NCI-H1417 treated with DMSO at 0.1 percent for 48 hours (cell line): Measurements from ENCODE around the gene TRIM24.

Experiments used
- DNase-seq: peaks from one replicate; lab custom pipeline; 2025; lab: John Stamatoyannopoulos, UW

Gene TRIM24

GRCh38 chr7:138538997-138539644 lies 79.1 kb downstream of the TRIM24 start:
- no peak for DNase-seq

DNA sequence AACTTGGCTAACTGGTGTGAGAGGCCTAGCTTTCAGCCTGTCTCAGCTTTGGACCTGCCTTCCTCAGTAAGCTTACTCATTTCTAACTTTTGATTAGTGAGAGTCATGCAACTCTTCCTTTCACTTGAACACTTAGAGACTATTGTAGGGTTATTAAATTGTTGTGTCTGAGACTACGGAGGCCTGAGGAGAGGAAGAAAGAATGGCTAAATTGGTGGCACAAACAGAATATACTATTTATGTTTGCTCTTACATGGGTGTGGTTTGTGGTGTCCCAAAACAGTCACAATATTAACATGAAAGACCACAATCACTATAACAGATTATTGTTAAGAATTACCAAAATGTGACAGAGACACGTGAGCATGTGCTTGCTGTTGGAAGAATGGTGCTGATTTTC lies 82.1 kb downstream of the TRIM24 start:
- no peak for DNase-seq

- no peak for DNase-seq
Observed at GRCh38 chr7:138543739-138544138, 83.7 kb downstream of the TRIM24 start.

DNA sequence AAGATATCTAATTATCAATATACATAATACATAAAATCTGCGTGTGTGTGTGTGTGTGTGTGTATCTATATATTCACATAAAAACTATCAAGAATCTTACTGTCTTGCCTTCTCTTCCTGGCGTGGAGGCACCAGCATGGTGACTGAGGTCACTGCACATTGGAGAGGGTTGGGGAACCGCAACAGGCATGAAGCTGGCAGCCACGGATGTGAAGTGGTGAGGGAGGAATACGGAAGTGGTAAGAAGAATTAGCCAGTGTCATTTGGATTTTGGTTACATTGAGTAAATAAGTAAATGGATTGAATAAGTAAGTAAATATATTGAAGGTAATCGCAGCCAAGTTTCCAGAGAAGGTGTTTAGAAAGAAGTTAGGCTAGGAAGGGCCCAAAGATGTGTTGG lies 85.1 kb downstream of the TRIM24 start:
- no peak for DNase-seq

DNA sequence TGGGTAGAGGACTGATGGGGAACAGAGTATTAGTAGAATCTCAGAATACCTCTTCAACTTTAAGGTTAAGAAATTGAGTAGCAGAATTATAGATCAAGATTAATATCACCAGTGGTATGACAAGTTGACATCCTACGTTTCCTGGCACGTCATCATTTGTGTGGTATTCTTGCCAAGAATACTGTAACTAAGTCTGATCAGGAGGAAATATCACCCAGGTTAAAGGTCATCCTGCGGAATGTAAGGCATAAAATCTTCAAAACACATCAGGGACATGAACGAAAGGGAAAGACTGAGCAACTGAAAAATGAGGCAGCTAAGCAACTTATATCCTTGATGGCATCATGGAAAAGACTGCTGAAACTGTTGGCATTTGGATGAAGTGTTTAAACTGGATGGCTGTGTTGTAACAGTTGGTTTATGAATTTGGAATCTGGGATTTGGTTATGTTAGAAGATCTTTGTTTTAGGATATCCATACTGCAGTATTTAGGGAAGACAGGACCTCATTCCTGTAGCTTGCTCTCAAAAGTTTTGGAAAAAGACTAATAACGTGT lies 86.1 kb downstream of the TRIM24 start:
- DNase-seq: no peak

GRCh38 chr7:138546829-138547228 lies 86.8 kb downstream of the TRIM24 start:
- no peak for DNase-seq

- DNase-seq: no peak
Observed at GRCh38 chr7:138549082-138549481, 89.0 kb downstream of the TRIM24 start.

- no peak for DNase-seq
Observed at GRCh38 chr7:138550337-138550736, 90.3 kb downstream of the TRIM24 start.

- no peak for DNase-seq
Observed at GRCh38 chr7:138551102-138551501, 91.0 kb downstream of the TRIM24 start.

DNA sequence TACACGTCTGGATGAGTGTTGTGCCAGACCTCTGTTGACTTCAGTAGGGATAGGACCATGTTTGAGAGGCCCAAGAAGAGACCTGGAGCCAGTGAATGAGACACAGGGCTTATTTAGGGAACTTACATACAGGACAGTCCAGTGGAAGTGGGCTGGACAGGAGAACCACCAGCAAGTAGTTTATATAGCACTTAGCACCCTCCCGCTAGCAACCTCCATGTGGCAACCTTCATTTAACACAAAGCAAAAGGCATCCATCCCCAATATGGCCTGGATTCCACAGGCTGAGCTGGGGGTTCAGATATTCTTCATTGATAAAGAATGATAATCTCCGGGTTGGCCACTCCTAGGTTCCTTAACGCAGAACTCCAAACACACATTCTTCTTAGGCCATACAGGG lies 93.7 kb downstream of the TRIM24 start:
- DNase-seq: no peak

DNA sequence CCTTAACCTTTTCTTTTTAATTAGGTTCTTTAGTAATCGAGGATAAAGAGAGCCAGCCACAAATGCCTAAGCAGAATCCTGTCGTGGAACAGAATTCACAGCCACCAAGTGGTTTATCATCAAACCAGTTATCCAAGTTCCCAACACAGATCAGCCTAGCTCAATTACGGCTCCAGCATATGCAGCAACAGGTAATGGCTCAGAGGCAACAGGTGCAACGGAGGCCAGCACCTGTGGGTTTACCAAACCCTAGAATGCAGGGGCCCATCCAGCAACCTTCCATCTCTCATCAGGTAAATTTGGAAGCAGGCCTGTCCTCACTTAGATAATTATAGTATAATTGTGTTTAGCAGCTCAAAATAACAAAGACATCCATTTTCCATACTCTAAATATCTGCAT lies 94.6 kb downstream of the TRIM24 start:
- no peak for DNase-seq

- no peak for DNase-seq
Observed at GRCh38 chr7:138555684-138556083, 95.6 kb downstream of the TRIM24 start.

GRCh38 chr7:138556771-138557484 lies 96.9 kb downstream of the TRIM24 start:
- DNase-seq: no peak

GRCh38 chr7:138559448-138559847 lies 99.4 kb downstream of the TRIM24 start:
- DNase-seq: no peak

- DNase-seq: no peak
Observed at GRCh38 chr7:138563808-138564207, 103.7 kb downstream of the TRIM24 start.

- DNase-seq: no peak
Observed at GRCh38 chr7:138564365-138564764, 104.3 kb downstream of the TRIM24 start.

GRCh38 chr7:138565071-138565450 lies 105.0 kb downstream of the TRIM24 start:
- no peak for DNase-seq

DNA sequence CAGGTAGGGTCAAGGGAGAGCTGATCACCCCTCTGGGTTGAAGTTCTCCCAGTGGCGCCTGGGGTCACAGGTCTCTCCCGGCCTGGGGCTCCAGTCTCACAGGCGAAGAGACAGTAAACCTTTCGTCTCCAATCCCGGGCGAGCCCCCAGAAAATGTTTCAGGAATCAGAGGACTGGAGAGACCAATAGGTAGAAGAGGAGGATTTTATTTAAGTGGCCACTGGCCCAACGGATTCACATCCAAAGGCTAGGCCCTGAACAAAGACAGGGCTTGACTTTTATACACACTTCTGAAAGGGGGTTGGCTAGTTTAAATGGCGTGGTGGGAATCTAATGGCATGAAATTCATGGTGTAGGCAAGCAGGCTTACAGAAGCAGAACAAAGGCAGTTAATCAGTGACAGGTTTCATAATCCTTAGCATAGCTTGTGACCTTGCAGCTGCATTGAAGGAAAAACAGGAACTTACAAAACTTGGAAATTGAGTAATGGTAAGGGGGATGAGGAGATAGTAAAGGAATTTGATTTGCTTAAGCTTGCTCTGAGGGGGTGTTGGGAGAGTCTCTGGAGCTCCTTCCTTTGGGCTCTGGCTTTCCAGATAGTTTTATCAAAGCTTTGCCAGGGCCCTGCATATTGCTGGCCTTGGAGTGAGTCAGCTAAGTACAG lies 105.5 kb downstream of the TRIM24 start:
- DNase-seq: no peak

DNA sequence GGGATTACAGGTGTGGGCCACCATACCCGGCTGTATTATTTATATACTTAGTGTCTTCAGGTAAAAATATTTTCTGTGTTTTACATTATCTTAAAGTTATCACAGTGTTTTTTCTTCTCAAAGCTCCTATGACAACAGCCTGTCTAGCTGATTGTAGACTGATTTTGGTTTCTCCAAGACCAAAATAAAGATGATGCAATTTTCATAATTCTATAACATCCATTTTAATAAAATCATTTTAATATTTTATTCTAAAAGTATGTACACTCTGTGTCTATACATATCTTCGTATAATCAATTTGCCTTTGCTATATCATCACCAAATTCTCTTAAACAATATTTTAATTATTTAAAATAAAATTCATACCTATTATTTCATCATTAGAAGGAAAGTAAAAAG lies 108.6 kb downstream of the TRIM24 start:
- no peak for DNase-seq

GRCh38 chr7:138569418-138569817 lies 109.4 kb downstream of the TRIM24 start:
- DNase-seq: no peak

DNA sequence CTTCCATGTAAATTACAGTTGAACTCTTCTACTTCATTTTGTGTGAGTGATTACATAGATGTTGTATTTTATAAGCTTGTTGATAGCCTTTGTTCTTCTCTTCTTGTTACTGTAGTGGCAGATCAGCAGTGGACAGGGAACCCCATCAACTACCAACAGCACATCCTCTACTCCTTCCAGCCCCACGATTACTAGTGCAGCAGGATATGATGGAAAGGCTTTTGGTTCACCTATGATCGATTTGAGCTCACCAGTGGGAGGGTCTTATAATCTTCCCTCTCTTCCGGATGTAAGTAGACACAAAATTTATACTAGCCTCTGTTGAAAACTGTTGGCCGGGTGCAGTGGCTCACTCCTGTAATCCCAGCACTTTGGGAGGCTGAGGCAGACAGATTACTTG lies 110.7 kb downstream of the TRIM24 start:
- DNase-seq: no peak

GRCh38 chr7:138573741-138574140 lies 113.7 kb downstream of the TRIM24 start:
- no peak for DNase-seq

- DNase-seq: no peak
Observed at GRCh38 chr7:138575897-138576428, 115.9 kb downstream of the TRIM24 start.
